Fibroblast of skin of right biceps (primary cell): ENCODE measurements around the gene GAS6.

Experiments
- DNase-seq: peaks from one replicate; pipeline ENCODE4 v3.0.0-alpha.2; 2013

The GAS6 gene

DNA sequence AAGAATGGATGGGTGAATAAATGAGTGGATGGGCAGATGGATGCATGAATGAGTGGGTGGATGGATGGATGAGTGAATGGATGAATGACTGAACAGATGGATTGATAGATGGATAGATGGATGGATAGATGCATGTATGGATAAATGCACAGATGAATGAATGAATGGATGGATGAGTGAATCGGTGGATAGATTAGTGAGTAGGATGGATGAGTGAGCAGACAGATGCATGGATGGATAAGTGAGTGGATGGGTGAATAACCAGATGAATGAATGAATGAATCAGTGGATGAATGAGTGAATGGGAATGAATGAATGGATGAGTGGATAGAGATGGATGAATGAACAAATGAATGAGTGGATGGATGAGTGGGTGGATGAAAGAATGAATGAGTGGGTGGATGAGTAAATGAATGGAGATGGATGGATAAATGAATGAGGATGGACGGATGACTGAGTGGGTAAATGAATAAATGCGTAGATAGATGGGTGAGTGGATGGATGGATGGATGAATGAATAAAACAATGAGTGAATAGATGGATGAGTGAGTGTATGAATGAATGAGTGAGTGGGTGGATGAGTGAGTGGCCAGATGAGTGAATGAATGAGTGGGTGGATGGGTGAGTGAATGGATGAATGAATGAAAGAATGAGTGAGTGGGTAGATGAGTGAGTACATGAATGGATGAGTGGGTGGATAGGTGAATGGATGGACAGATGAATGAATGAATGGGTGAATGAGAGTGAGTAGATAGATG lies 13.0 kb downstream of the GAS6 start:
- DNase-seq = no peak

DNA sequence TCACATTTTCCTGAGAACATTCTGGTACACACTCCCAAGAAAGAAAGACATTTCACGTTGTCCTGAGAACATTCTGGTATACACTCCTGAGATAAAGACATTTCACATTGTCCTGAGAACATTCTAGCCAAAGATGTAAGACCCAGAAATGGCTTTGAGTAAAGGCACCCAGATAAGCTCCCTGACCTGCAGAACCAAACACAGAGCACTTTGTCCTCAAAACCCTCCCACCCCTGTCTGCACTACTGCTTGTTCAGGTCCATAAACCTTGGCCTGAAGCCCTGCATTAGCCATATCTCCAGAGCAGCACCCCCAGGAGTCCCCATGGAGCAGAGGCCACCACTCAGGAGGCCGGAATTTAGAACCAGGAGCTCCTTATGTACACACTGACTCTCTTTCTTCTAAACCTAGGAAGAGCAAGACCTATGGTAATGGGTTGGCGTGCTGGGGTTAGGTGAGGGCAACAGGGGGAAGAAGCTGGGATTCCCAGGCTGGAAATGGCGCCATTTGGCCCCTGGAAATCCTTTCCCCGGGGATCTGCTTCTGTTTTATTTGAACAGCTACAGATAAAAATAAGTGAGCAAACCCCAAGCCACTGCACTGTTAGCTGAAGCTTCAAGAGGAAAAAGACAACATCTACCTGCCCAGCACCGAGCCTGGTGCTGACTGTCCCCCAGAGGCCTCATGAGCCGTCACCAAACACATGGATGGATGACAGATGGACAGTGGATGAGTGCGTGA lies 13.7 kb downstream of the GAS6 start:
- DNase-seq = no peak

DNA sequence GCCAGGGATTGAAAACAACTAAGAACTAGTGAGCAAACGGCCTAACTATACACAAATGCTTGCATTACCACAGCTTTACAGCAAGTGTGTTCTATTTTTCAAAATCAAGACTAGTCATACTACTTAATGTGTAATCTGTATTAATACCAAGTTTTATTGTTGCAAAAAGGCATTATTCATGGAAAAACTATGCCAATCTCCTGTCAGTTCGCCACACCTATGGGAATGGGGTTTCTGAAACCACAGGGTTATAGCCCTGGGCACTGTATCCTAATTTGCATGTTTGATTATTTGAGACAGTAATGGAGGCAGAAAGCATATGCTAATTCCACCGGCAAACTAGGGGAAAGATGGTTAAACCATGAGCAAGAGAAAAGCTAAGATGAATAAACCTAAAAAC lies 14.3 kb downstream of the GAS6 start:
- peak; percentile 24 for DNase-seq

DNA sequence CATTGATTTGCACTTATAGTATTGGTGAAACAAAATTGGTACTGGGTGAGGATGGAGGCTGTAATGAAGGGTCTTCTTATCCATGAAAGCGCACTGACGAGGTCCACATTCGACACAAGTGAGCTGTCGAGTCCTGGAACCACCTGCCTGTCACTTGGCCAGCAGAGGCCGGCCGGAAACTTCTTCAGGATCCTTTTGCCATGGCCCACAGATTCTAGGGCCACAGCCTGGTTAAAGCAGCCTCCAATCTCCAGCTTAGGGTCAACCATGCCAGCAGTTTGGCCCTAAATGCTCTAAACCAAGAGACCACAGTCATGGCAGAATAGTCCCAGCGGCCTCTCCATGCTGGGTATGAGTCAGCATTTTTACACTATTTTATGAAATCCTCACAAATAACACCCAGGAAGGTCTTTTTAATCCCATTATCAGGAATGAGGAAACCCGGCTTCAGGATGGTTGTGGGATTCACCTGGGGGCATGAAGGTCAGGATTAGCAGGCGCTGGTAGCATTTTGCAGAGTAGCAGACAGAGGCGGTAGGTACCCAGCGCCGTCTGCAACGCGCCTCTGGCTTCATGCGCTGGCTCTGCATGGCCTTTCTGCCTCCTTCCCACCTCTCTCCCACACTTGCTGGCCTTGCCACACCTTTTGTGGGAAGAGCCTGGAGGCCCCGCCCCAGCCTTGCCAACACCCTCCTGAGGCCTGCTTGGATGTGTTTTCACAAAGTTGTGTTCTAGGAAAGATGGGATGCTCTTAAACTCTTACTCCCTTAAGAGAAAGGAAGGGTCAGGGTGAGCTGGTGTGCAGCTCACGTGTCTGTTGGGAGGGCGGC lies 15.2 kb downstream of the GAS6 start:
- DNase-seq = no peak

DNA sequence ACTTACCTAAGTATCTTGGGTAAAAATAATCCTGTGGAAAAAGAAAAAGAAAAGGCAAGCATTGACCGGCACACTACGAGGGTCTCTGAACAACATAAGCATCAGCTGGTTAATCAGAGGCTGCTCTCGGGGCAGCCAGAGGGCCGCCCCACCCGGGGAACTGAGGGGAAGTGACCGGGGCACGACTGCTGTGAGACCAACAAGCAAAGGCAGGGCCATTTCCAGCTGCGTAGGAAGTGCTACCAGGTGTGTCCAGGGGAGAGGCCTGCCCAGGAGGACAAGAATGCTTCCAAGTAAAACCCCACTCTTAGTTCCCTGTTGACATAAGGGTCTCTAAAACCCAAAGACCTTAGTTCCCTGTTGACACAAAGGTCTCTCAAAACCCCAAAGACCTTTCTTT lies 15.9 kb downstream of the GAS6 start:
- DNase-seq = no peak

DNA sequence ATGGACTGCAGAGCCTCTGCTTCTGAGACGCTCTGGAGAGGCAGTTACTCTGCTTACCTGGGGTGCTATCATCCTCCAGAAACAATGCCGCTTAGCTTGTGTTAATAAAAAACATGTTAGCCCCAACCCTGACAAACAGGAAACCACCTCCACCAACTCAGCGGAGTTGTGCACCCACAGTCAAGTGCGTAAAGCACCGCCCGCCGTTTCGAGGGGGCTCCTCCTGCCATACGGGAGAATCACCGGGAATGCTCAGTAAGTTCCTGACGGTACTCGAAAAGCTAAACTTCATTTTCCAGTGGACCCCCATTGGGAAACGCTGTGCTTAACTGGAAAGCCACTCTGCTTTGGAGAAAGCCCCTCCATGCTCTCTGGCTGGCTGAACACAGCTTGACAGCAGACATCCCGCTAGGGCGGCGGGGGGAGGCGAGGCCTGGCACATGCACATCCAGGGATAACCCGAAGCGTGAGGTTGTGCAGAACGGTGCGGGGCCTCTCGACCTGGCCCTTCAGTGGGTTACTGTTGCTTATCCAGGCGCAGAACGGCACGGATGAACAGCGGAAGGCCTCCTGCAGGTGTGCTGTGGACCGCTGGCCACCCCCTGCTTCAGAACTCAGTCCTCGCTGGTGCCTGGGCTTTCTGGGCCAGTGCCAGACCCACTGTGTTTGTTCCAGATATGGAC lies 17.1 kb downstream of the GAS6 start:
- DNase-seq = no peak

DNA sequence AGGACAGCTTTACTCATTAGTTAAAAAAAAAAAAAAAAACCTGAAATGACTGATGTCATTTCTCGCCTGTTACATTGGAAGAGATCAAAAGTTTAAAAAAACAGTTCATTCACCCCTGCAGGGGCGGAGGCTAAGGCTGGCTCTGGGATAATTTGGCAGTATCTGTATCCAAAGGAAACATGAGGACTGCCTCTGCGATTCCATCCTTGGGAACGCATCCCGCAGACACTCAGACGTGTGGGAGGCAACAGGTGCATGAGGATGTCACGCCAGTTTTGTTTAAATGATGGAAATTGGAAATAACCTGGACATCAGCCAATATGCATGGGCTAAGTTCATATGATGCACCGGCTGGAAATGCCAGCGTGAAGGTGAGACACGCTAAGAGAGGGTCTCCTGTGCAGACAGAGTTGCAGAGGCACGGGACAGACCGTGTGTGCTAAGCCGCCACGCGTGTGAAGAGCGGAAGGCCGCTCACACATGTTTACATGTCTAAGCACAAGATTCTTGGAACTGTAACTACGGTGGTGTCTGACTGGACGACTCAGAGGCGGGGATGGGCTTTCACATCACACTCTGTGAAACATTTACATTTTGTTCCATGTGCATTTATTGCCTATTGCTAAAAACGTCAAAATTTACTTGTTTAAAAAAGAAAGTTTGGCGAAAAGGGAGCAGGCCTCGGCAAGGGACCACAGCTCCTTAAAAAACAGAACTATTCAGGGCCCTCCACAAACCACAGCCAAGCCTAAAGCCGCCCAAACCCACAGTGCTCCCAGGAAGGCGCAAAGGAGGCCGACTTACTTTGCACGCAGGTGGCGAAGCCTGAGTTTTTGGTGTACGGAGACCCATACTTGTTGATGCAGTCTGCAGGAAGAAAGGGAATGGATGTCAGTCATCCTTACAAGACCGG lies 17.9 kb downstream of the GAS6 start:
- no peak for DNase-seq

DNA sequence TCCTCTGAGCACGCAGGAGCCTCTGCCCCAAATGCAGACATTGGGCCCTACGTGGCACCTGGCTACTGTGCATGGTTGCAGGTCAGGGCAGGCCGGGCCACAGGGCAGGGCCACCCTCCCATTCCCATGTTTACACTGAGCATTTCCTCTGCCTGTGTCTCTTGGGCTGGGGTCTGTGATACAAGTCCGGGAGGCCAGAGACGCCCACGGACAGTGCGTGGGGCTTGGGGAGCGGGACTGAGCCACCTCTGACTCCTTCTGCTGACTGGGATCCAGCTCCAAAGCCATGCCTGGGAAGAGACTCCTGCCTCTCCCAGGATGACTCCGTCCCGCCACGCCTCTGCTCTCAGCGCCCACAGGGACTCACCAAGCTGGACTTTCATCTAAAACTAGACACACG lies 18.8 kb downstream of the GAS6 start:
- DNase-seq = no peak

DNA sequence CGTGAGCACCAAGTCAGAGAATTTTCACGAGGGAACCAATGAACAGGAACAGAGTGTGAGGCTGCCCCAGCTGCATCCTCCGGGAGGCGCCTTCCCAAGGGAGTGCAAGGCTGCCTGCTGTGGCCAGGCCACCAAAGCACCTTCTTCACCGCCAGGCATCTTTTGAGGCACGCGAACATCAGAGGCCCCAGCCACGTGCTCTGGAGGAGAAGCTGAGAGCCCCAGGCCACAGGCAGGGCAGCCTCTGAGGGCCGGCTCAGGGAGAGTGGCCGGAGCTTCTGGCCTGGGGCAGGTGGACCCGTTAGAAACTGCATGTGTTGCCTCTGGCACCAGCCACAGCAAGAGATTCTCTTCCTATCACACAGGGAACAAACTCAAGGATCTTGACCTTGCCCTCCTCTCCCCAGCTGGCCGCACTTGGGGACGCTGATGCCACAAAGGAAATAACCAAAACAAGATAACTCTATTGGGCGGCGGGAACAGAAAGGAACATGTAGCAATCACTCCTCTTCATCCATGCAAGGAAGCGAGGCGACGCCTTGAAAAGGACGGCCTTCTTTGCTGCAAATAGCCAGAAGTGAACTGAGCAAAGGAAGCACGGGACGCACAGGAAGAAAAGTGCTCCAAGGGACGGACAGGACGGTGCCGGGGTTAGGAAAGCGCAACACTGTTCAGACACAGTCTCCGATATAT lies 19.9 kb downstream of the GAS6 start:
- no peak for DNase-seq

DNA sequence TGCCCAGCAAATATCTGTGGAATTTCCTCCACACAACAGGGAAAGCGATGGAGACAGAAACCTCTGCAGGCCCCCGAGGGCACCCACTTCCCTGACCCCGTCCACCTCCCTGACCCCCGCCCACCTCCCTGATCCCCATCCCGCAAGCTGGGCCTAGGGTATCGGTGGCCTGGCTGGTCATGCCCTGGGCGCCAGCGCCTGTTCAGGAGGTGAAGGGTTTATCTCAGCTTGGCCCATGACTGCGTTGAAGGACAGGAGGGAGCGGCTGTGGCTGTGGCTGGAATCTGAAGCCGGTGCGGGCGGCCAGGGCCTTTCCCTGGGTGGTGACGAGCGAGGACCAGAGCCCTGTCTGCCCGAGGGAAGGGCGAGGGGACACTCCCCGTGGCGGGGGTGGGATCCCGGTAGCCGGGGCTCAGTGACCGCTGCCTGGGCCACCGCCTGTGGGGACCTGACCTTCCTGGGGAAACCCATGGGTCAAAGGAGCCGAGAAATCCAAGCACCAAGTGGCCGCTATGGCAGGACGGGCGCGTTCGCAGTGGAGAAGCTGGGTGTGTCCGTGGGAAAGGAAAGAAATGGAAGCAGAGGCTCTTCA lies 20.7 kb downstream of the GAS6 start:
- DNase-seq = no peak

DNA sequence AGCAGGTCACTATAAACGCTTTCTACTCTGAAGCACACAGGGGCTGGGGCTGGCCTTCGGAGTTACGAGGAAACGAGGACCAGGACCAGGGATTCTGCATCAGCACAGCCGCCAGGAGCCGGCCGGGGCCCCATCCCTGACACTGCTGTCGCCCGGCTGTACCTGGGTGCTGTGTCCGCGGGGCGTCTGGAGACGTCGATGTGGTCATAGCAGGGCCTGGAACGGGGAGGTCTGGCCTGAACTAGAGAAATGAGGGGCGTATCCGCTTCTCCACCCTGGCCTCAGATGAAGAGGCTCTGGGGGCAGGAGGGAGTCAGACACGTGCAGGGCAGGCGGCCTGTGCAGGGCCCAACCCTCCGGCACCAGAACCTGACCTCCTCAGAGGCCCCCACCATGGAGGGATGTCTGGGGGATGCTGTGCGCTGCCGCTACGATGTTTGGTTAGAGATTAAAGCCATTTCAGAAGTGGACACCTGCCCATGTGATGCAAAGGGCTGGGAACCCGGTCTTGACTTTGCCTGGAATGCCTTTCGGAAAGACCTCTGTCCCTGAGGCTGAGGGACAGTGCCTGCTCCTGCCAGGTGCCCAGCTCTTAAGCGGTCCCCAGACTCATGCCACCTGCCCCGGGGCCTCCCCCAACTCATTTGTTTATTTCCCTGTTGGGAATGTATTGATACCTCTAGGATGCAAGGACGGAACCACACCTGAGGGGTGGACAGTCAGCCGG lies 21.4 kb downstream of the GAS6 start:
- DNase-seq = no peak

DNA sequence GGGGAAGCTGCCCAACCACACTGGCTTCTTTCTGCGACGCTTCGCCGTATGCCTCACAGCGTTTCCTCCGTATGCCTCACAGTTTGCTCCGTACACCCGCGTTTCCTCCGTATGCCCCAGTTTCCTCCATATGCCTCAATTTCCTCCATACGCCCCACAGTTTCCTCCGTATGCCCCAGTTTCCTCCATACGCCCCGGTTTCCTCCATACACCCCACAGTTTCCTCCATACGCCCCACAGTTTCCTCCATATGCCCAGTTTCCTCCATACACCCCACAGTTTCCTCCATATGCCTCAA lies 22.6 kb downstream of the GAS6 start:
- no peak for DNase-seq

DNA sequence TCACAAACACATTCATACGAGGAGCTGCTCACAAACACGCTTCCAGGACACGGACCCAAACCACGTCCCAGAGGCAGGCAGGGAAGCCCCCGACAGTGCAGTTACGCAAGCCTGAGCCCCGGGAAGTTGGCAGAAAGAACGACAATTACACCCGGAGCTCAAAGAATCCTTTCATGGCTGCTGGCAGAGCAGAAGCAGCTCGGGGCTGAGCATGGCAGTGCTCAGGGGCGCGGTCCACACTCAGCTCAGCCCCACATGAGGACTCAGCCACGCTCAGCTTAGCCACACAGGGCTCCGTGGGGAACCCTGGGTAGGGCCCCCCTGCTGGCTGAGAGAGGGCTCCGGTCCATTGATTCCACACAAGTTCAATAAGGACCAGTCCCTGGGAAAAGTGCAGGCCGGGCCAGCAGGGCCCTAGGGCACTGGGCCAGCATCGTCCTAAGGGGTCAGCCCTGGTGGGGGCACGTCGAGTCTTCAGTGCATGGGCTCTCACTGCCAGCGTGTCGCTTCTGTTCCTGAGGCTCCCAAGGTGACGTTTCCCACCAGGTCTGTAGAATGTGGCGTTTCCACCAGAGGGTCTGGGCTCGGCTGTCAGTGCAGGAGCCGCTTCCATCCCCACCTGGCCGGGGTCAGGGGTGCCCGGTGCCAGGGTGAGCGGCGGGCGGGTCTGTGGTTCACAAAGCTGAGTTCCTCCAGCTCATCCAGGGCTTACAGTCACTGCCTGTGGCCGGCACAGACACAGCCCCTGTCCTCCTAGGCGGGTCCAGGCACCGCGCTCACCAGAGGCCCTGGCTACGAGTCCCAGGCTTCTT lies 23.1 kb downstream of the GAS6 start:
- DNase-seq = no peak

DNA sequence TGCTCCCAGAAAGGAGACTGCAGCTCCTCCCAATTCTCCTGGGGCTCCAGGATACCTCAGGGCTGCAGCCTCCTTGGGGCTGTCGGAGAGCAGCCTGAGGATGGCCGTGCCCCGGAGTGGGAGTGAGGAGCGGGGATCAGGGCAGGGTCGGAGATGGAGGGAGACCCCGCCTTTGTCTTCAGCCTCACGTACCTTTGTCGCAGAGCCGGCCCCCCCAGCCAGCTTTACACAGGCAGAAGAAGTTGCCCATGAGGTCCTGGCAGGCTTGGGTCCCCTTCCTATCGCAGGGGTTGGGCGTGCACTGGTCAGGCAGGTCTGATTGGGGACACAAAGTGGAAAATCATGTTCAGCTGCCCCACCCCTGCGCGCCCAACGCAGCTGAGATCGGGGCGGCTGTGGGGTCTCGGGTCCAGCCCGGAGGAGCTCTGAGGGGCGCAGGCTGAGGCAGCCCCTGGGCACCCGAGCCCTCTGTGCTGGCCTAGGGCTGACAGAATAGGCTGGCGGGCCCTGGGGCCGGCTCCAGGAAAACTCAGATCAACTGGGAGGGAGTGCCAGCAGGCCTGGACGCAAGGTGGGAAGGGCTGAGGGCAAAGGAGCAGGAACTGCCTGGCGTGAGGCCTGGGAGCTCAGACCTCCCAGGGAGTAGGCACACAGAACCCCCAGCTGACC lies 24.2 kb downstream of the GAS6 start:
- no peak for DNase-seq

DNA sequence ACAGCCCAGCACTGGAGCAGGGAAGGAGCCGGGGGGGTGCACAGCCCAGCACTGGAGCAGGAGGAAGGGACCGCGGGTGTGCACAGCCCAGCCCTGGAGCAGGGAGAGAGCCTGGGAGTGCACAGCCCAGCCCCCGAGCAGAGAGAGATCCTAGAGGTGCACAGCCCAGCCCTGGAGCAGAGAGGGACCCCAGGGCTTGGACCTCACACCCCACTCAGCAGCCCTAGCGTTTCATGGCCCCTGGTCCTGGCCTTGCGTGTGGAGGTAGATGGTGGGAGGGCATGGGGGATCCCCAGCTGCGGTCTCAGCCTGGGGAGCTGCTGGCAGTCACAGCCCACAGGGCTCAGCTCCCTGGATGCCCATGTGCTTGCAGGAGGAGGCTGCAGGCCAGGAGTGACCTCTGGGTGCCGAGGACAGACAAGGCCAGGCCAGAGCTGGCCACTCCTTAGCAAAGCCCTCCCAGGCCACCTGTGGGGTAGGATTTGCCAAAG lies 25.1 kb downstream of the GAS6 start:
- DNase-seq = no peak

DNA sequence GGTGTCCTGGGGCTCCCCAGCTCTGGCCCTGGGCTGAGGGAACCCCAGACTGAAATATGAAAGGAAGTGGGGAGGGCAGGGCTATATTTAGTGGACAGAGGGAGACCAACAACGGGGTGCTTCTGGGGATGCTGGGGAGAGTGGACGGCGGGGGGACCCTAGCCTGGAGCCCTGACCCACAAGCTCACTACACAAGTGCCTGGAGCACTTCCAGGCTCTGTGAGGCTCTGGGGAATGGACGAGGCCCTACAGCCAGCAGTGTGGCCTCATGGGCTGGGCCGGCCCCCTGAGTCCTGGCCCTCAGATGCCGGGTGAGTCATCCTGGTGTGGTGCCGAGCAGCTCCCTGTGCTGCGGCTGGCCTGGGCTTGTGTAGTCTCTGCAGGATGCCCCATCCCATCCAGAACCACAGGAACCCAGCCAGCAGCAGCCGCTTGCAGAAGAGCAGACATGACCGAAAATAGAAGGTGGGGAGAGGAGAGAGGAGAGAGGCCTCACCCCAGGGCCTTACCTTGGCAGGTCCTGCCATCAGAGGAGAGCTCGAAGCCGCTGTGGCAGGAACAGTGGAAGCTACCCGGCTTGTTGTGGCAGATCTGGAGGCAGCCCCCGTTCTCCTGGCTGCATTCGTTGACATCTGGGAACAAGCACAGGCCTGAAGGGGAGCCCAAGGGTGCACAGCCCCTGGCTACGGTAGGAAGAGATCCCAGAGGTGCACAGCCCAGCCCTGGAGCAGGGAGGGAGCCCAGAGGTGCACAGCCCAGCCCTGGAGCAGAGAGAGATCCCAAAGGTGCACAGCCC lies 26.1 kb downstream of the GAS6 start:
- DNase-seq = peak; percentile 97

DNA sequence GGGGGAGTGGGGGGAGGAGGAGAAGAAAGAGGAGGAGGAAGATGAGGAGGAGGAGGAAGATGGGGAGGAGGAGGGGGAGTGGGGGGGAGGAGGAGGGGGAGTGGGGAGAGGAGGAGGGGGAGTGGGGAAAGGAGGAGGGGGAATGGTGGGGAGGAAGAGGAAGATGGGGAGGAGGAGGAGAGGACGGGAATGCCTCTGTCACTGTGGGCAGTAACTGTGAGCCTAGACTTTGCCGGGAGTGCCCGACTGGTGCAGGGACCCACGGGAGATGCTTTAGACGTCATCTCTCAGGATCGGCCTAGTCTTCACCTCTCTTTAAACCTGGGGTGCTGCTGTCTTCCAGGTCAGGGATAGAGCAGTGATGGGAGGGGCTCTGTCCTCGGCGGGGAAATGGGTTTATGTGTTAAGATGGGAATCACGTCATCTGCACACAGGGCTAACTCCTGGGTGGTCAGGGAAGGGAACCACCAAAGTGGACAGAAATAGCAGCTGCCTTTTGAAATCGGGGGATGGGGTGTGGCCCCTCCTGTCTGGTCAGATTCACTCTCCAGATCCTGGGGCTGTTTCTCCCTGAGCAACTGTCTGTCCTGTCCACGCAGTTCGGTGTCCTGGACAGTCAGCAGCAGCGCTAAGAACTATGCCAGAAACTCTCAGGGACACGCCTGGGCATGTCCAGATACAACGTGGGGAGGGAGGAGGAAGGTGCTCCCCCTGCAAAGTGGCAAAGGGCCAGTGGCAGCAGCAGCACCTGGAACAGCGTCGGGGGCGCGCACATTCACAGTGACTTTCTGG lies 26.9 kb downstream of the GAS6 start:
- peak; percentile 90 for DNase-seq
